ENCODE data around the gene RASSF1.
A peak's percentile ranks its signal among the peaks of the same experiment; 100 is the strongest.

RASSF1 gene

DNA sequence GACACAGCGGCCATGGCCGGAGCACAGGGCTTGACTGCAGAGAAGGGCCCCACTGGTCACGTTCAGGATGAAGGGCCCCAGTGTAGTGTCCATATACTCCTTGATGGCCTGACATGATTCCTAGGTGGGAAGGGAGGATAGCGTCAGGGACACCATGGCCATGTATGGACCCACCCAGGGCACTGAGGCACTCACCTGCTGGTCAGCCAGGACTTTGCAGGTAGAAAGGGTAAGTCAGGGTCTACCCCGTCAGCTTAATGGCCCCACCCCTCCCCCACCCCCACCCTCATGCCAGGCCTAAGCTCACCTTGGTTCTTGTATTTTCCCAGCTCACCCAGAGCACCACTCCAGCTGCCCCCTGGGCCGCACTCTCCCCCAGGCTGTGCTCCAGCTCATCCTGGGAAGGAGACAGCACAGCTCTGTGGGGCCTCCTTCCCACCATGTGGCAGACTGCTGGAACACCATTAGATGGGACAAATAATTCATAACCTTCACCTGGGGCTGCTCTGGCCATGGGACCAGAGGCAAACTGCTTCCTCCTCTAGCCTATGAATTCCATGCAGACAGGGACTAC, 39.9 kb downstream of the RASSF1 start:
- no peak for DNase-seq (ENCODE audit: low read depth in 2 of 2)

DNA sequence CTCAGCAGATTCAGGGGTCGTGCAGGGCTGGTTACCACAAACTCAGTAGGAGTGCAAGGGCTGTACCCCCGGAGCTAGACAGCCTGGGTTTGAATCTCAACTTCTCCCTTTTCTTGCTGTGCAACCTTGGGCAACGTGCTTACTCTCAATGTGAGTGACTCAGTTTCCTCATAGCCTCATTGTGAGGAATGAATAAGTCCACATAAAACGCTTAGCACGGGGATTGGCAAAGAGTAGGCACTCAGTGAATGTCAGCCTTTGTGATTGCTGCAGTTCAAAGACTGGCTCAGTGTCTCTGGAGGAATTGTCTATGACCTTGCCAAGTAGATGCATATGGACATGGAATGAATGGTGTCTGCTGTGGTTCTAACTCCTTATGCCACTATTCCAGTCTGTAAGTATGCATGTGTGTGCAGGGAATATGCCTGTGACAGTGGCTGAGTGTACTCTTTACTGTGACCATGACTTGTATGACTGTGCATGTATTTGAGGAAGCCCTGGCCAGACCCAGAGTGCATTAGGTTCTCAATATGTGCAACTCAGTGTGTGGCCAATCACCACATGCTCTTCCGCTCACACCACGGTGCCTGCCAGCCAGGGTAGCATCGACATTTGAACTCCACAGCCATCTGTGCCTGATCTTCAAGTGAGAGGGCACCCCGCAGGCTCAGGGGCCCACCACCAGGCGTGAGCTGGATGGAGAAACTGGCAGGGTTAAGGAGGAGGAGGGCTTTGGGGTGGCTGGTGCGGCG, 40.5 kb downstream of the RASSF1 start:
- DNase-seq (ENCODE audit: low read depth in 2 of 2) = no peak

DNA sequence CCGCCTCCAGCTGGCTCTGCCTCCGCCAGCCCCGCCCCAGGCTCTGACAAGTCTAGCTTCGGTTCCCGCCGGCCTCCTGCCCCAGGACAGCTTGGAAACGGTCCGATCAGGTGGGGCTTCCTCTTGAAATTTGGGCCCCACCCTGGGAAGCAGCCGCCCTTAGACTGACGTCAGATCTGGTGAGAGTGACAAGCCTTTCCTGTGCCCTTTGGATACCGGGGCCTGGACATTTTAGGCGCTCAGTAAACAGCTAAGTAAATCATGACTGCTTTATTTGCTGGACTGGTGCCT, 41.1 kb downstream of the RASSF1 start:
- no peak for DNase-seq (ENCODE audit: low read depth in 2 of 2)

DNA sequence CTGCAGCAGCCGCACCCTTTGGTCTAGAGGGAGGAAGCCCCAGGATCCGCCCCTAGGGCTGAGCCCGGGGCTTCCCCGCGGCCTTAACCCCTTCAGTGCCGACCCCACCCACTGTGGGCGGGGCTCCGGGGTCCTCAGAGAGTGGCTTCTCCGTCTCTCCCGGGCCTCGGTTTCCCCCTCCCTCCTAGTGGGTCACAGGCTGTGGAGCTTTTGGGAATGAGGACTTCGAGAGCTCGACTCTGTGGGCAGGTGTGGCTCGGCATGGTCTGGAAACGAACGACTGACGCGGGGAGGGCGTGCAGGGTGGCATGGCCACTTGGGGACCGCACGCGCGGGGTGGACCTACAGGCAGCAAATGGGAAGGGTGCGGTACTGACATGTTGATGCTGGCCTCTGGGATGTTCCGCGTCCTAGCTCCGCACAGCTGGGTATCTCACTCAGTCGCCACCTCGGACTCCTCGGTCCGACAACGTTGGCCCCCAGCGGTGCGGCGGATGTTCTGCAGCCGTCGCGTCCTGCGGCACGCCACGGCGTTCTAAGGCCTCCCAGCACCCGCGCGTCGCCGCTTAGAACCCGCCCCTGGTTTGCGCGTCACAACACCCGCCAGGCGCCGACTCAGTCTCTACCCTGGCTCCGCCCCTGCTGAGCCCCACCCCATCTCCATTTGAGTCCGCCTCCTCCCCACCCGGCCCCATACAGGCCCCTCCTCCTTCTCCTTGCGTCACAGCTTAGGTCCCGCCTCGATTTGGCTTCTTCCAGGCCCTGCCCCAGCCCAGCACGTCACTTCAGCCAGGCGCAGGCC, 41.6 kb downstream of the RASSF1 start, which contains the start of the genes HYAL3 and NAA80:
HYAL3 (minus strand) TSS at position 570 of the 802 bp plus-strand sequence. CDS start 3,803 bp downstream, outside the sequence.
NAA80 (minus strand) TSS at position 570 of the 802 bp plus-strand sequence. CDS start 1,942 bp downstream, outside the sequence.
- peak; percentile 98 to 99 for DNase-seq (ENCODE audit: low read depth in 2 of 2)

DNA sequence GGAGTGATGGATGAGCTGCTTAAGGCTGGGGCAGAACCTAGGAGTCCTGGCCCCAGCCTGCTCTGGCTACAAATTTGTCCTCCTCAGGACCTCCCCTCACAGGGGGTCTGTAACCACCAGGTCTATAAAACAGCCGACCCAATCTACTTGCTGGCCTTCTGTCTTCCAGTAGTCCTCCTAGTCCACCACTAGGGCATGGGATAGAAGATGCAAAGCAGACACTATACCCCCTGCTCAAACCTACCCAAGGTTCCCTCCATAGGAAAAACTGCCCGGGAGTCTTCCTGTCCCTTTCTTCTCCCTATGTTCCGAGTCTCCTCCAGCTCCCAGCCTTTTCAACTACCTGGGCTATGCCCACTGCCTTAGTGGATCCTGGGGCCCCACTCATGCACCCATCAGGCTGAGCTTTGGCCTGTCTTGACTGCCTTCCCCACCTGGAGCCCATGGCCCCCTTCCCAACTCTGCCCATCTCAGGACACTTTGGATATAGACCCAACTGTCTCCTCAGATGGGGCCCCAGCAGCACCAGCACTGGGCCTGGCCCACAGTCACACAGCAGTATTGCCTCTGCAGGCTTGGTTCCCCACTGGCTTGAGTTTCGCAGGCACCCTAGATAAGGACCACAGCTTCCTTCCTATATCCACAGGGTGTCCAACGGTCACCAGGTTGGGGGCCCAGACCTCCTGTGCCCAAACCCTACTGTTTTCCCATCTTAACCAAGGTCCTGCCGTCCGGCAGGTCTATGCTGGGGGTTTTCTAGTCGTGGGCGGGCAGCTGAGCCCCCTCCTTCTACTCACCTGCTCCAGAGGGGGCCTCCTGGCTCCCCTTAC, 42.5 kb downstream of the RASSF1 start:
- no peak for DNase-seq (ENCODE audit: low read depth in 2 of 2)

DNA sequence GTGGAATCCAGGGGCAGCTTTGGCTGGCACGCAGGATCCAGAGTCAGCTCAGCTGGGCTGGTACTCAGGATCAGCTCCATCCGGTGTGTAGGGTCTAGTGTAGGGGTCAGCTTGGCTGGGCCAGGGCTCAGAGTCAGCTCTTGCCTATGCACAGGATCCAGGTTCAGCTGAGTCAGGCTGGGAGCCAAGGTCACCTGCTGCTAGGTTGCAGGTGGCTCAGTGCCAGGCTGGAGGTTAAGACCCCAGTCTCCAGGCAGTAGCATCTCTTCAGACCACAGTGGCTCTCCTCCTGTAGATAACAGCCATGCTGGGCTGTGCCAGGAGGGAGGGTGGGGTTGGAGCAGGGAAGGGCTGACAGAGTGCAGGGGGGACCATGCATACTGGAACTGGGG, 43.3 kb downstream of the RASSF1 start:
- no peak for DNase-seq (ENCODE audit: low read depth in 2 of 2)

DNA sequence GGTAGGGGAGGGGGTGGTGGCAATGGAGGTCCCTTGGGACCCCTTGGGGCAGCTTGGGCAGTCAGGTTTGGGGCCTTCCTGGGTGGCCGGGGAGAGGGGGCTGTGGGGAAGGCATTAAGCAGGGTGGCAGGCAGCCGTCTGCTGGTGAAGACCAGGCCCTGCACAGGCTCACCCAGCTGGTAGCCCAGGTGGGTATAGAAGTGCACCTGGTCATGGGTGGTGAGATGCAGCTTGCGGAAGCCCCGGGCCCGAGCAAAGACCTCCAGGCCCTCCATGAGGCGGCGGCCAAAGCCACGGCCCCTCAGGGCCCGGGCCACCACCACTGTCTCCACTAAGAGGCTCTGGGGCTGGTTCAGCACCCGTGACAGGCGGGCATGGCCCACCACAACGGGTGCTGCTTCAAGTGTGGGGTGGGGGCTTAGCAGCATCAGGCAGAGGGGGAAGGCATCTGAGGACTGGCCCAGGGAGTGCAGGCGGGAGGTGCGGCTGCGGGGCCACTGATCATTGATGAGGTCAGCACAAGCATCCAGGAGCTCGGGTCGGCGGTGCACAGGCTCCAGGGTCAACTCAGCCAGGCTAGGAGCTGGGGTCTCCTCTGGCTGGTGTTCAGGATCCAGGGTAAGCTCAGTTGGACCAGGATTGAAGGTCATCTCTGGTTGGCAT, 43.8 kb downstream of the RASSF1 start:
- DNase-seq (ENCODE audit: low read depth in 2 of 2) = no peak

DNA sequence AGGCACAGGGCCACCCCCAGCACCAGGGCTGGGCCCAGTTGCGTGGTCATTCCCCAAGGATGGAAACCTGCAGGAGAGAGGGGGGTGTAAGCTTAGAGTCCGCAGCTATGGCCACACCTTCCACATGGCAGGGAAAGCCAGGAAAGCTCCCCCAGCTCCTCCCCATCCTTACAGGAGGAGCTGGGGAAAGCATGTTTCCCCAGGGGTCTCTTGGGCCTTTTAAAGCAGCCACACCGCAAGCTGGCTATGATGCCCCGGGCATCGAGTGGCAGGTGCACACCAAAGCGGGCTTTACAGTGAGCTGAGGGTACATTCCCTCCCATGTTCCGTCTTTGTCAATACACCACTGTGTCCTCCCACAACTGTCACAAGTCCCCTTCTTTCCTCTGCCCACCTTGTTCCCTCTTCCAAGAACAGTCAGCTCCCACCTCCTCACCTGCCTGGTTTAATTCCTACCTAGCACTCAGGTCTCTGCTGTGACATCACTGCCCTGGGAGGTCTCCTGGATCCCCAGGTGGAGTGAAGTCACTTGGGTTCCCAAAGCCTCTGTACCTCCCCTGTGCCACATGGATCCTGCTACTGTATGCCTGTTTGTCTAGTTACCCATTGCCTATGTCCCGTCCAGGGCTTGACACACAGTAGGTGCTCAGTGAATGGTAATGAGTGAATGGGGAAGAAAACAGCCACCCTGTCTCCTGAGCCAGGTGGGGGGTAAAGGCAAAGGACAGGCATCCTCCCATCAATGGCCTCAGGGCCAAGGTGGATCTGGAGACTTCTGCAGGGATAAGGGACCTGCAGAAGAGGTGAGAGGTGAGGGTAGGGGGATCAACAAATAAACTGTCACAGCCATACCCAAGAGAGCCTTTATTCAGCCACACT, 44.8 kb downstream of the RASSF1 start:
- DNase-seq (ENCODE audit: low read depth in 2 of 2) = no peak

DNA sequence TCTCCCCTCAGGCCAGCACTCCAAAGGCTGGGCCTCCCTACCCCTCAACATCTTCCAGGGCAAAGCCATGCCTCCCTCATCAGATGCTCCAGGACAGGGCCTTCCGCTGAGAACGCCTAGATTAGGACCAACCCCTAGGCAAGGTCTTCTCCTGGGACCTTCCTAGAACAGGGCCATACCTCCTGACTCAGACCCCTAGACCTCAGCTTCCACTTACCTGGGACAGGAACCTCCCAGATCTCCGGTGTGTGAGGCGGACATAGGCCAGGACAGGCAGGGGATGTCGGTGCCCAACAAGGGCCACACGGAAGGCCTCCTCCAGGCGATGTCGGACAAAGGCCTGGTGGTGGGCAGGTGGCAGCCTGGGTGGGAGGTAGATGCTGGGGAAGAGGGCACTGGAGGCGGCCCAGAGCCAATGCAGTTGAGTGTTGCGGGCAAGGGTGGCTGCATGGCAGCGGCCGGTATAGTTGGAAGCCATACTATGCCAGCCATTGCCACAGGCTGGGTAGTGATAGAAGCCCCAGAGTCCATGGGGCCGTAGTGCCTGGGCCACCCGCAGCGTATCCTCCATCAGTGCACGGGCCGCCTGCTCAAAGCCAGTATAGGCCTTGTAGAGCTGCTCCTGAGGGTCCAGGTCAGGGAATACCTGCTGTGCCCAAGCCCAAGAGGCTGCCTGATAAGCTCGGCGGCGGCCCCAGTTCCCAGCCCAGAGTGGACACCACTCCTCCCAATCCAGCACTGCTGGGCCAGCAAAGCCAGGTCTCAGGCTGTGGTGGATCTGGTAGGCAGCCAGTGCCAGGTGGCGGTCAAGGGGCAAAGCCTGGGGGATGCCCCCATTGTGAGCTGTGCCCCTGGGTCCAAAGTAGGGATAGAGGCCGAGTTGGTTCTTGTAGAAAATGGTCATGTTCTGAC, 45.9 kb downstream of the RASSF1 start:
- no peak for DNase-seq (ENCODE audit: low read depth in 2 of 2)

DNA sequence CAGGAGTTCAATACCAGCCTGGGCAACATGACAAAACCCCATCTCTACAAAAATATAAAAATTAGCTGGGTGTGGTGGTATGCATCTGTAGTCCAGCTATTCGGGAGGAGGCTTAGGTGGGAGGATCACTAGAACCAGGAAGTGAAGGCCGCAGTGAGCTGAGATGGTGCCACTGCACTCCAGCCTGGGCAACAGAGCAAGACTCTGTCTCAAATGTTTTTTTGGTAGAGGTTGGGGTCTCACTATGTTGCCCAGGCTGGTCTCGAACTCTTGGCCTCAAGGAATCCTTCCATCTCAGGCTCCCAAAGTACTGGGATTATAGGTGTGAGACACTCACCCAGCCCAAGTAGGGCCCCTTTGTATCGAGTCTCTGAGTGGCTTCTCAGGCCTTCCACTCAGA, 46.5 kb downstream of the RASSF1 start:
- no peak for DNase-seq (ENCODE audit: low read depth in 2 of 2)

DNA sequence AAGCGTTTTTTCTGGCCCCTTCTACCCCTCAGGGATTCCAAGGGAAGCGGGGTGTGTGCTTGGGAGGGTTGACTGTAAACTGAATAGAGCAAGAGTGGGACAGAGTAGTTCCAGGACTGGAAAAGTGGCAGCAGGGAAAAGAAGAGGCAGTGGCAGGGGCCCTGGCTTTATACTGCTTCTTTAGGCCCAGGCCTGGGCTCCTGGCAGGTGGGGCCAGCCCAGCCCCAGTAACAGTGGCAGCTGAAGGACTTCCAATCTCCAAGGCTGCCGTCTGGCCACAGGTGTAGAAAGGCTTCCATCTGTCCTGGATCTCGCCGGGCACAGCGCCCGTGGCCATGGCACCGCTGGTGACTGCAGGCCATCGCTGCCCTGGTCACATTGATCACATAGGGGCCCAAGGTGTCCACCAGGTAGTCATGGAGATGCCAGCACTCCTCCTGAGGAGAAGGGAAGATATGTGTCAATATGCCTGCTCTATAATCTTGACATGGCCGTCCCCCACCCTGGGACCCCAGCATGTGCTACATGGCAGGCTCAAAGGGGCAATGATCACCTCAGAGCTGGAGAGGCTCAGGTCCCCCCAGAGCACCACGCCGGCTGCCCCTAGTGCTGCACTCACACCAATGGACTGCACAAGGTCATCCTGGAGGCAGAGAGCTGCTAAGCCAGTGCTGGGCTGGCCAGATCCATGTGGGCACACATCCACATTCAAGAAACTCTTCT, 47.4 kb downstream of the RASSF1 start:
- no peak for DNase-seq (ENCODE audit: low read depth in 2 of 2)

DNA sequence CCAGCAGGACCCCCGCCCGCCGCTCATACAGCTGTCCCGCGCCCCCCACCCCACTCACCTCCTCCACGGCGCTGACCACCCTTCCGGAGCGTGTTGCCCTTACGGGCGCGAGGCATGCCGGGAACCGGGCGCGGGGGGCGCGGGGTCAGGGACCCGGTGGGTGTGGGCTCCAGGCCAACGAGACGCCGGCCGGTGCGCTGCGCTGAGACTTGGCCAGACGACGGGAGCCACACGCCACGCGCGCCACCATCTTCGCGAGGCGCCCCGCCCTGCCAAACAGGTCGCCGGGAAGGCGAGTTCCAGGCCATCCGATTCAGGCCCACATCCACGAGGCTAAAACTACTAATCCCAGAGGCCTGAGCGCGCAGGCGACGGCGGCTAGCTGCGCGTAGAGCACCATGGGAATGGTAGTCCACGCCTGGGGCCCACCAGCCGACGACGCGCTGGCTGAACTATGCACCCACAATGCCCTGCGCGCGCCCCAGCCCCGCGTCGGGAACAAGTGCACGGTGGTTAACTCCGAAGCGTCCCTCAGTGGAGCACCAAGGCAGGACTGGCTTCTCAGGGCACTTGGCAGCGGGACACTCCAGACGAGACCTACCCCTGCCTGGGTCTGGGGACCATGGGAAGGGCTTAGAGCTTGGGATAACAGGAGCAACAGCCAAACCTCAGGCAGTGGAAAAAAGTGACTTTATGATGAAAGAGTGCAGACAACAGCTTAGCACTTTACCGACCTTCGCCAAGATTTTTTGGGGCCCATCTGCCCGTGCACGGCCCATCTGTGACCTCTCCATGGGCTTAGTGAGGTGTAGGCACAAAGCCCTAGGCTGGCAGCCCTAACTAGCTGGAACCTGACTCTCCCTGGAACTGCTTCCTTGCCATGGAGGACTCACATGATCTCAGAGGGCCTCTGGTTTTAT, 48.2 kb downstream of the RASSF1 start, which contains the start of gene IFRD2:
IFRD2 (minus strand) TSS at position 271 of the 920 bp plus-strand sequence; CDS start at position 116, 155 bp downstream.
- DNase-seq (ENCODE audit: low read depth in 2 of 2) = peak; percentile 90 to 95

DNA sequence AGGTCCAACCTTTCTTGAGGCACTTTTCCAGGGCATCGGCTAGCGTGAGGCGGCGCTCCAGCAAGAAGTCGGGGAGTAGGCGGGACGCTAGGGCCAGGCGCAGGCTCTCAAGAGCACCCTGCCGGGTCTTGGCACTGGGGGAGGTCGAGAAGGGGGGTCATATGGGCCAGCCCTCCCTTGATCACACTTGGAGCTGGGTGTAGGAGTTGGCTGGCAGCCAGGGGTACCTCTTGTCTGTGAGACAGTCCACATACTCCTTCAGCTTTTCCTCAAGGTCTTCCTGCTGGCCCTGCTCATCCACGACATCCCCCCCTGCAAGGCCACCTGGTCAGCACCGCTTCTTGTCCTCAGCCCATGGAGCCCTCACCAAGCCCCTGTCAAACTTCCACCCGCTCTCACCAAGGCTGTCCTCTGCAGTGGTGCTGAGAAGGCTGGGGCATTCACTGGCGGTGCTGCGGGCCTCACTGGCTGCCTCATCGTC, 50.4 kb downstream of the RASSF1 start:
- no peak for DNase-seq (ENCODE audit: low read depth in 2 of 2)

DNA sequence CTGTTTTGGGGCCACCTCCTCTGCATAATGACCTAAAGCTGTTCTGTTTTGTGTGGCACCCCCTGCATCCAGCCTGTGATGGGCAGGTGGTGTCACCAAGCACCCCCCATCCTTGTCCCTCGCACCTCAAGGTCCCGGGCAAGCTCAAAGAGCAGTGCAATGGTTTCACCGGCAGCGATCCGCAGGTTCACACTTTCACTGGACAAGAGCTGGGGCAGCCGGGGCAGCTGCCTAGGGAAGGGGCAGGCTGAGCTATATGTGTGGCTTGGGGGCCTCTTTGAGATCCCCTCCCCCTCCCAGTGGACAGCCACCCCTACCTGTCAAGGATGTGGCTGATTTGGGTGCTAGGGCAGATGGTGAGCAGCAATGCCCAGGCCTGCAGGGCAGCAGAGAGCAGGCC, 51.5 kb downstream of the RASSF1 start:
- DNase-seq (ENCODE audit: low read depth in 2 of 2) = no peak

DNA sequence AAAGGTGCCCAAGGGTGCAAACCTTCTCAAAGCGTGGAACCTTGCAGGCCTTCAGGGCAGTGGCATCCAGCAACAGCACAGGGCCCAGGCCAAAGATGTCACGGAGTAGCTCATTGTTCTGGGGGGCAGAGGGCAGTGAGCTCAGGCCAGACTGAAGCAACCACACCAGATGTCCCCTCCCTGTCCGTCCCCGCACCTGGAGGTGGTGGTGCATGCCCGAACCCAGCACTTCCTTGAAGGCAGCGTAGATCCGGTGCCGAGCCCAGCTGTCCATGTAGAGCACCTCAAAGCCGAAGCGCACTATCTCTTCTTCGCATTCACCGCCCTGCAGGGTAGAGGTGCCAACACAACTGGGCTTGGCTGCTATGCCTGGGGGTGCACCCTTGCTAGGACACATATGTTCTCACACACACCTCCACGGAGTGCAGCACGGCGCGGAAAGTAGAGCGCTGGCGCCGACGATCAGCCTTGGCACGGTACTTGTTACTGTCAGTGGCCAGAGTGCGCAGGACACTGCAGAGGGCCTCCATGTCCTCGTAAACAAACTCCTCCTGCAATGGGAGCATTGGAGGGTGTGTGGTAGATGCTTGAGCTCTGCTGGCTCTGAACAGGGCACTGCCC, 52.1 kb downstream of the RASSF1 start:
- no peak for DNase-seq (ENCODE audit: low read depth in 2 of 2)

DNA sequence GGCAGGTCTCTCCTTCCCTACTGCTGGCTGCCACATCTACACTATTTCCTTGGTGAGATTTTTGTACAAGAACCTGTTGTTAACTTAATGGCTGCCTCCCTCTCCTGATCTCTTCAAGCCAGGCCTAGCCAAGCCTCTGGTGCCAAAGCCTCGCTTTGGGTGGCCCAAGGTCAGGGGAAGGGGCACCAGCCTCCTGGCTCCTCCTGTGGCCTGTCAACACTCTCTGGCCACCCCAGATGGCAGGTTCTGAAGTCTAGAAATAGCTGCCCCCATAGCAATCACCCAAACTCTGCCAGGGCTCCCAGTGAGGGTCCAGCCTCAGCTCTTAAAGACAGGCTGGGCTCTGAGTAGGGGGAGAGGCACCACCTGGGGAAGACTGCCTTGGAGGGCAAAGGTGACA, 53.4 kb downstream of the RASSF1 start:
- DNase-seq (ENCODE audit: low read depth in 2 of 2) = no peak
